Measurements from ENCODE around the gene CHTF8.

Gene CHTF8

DNA sequence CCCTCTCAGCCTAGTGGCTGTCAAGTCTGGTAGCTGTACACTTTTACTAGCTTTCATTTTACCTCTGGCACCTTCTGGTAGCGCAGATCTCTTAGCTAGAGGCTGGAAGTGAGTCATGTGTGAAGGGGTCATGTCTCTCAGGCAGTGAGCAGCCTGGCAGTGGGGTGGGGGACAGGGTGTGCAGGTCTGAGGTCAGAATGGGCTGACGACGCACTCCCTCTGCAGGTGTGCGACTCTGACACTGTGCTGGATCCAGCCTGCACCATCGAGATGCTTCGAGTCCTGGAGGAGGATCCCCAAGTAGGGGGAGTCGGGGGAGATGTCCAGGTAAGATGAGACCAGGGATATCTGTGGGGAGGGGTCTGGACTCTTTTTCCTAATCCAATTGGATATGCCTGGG lies 19.2 kb downstream of the CHTF8 start:
- TF ChIP-seq, protein P1, sequence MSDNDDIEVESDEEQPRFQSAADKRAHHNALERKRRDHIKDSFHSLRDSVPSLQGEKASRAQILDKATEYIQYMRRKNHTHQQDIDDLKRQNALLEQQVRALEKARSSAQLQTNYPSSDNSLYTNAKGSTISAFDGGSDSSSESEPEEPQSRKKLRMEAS (IDR thresholded peaks at IDR 0.05; ENCODE audit: low read depth, low read length) = no peak
- H3K4me3 ChIP-seq (ENCODE audit: low read depth, low read length) = no peak overlapping the region
- no peak for DNase-seq (ENCODE audit: low read depth)

DNA sequence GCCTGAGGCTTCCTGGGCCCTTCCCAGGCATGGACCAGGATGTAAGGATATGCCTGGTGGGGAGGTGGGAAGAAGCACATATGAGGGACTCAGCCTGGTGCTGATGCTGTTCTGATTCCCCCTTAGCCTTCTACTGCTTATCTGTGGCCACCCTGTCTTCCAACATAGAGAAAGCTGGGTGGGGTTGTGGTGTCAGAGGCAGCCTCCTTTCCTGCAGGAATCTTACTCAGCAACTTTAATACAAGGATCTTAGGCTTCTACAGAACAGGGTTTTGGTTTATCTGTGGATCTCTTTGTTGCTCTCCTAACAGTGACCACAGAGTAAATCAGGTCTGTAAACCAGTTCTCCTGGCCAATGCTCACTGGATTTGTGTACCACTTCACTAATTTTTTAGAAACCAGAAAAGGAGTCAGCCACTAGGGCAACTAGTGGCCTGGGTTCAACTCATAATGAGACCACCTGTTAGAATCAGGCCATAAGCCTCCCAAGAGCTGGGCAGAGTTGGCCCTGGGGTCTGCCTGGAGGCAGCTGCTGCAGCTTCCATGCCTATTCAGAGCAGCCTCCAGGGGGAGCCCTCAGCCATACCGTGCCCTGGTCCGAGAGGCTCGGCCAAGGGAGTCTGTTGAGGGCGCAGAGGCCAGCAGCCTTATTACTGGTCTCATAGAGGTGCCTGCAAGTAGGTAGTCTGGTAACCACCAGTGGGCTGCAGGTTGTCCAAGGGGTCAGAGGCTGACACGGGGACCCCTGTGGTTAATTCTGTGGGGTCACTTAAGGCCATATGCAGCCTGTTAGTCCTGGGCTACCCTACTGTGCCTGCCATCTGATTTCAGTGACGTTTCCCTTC lies 19.9 kb downstream of the CHTF8 start:
- peak; percentile 72 for DNase-seq (ENCODE audit: low read depth)
- no peak overlapping the region for H3K4me3 ChIP-seq (ENCODE audit: low read depth, low read length)
- TF ChIP-seq, protein P2, sequence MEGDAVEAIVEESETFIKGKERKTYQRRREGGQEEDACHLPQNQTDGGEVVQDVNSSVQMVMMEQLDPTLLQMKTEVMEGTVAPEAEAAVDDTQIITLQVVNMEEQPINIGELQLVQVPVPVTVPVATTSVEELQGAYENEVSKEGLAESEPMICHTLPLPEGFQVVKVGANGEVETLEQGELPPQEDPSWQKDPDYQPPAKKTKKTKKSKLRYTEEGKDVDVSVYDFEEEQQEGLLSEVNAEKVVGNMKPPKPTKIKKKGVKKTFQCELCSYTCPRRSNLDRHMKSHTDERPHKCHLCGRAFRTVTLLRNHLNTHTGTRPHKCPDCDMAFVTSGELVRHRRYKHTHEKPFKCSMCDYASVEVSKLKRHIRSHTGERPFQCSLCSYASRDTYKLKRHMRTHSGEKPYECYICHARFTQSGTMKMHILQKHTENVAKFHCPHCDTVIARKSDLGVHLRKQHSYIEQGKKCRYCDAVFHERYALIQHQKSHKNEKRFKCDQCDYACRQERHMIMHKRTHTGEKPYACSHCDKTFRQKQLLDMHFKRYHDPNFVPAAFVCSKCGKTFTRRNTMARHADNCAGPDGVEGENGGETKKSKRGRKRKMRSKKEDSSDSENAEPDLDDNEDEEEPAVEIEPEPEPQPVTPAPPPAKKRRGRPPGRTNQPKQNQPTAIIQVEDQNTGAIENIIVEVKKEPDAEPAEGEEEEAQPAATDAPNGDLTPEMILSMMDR (IDR thresholded peaks at IDR 0.05; ENCODE audit: low read depth, low read length) = peak; percentile 93
- TF ChIP-seq MYC (IDR thresholded peaks at IDR 0.05; ENCODE audit: low read depth, low read length) = no peak

DNA sequence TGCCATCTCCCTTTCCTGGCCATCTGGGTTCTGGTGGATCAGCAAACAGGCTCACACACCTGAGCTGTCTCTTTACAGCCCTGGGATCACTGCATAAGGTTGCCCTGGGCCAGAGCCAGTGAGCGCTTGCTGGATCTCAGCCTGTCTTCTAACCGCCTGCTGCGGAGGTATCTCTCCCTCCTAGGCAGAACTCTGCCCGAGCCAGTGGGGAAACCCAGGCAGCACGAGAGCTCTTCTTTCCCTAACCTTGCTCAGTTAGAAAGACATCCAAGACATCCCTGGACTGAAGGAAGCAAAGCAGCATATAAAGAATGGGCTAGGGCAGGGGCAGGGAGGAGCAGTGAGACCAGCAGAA lies 20.5 kb downstream of the CHTF8 start:
- DNase-seq (ENCODE audit: low read depth) = no peak
- no peak overlapping the region for H3K4me3 ChIP-seq (ENCODE audit: low read depth, low read length)
- TF ChIP-seq, protein P1 (IDR thresholded peaks at IDR 0.05; ENCODE audit: low read depth, low read length) = no peak
- TF ChIP-seq, protein P2 (IDR thresholded peaks at IDR 0.05; ENCODE audit: low read depth, low read length) = no peak
- TF ChIP-seq MYC (IDR thresholded peaks at IDR 0.05; ENCODE audit: low read depth, low read length) = no peak
- no peak for TF ChIP-seq POLR2A (IDR thresholded peaks at IDR 0.05; ENCODE audit: extremely low read depth, insufficient read length)

DNA sequence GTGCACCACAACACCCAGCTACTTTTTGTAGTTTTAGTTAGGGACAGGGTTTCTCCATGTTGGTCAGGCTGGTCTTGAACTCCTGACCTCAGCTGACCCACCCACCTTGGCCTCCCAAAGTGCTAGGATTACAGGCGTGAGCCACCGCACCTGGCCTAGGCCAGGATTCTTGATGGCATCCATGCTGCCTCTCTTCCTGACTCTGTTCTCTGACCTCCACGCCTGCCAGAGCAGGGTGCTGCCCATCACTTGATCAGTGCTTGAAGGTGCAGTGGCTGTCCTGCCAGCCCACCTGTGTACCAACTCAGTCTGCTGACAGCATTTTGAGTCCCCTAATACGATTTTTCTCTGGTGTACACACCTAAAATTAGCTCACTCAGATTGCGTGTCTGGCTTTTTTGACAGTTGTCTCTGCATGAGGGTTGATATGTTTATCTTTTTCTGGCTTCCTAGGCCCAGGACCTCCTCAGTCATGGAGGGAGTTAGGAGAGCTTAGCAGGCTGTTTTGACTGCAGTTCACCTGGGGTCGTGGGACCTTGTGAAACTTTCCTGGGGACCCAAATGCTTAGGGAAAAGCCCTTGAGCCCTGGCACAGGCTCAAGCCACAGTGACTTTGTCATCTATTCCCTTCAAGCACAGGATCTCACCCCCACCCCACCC lies 21.0 kb downstream of the CHTF8 start:
- no peak for DNase-seq (ENCODE audit: low read depth)

DNA sequence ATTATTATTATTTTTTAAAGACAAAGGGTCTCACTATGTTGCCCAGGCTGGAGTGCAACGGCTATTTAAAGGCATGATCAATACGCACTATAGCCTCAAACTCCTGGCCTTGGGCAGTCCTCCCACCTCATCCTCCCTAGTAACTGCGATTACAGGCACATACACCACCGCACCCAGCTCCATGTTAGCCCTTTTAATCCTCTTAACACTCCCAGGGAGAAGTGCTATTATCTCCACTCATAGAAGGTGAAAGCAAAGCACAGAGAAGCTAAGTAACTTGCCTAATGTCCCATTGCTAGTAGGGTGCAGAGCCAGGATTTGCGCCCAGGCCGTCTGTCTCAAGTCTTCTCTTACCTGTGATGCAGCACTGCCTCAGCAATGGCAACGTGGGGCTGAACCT lies 22.0 kb downstream of the CHTF8 start:
- H3K4me3 ChIP-seq (ENCODE audit: low read depth, low read length) = no peak overlapping the region
- TF ChIP-seq, protein P2 (IDR thresholded peaks at IDR 0.05; ENCODE audit: low read depth, low read length) = no peak
- TF ChIP-seq, protein P1 (IDR thresholded peaks at IDR 0.05; ENCODE audit: low read depth, low read length) = no peak
- no peak for TF ChIP-seq MYC (IDR thresholded peaks at IDR 0.05; ENCODE audit: low read depth, low read length)
- TF ChIP-seq POLR2A (IDR thresholded peaks at IDR 0.05; ENCODE audit: extremely low read depth, insufficient read length) = no peak
- no peak for DNase-seq (ENCODE audit: low read depth)

More for the DNA sequence above, 21.0 kb downstream of the CHTF8 start:
- TF ChIP-seq POLR2A (IDR thresholded peaks at IDR 0.05; ENCODE audit: extremely low read depth, insufficient read length) (no peak), MYC (IDR thresholded peaks at IDR 0.05; ENCODE audit: low read depth, low read length) (no peak)
- TF ChIP-seq, protein P1 (IDR thresholded peaks at IDR 0.05; ENCODE audit: low read depth, low read length) = no peak
- TF ChIP-seq, protein P2 (IDR thresholded peaks at IDR 0.05; ENCODE audit: low read depth, low read length) = no peak
- no peak overlapping the region for H3K4me3 ChIP-seq (ENCODE audit: low read depth, low read length)

DNA sequence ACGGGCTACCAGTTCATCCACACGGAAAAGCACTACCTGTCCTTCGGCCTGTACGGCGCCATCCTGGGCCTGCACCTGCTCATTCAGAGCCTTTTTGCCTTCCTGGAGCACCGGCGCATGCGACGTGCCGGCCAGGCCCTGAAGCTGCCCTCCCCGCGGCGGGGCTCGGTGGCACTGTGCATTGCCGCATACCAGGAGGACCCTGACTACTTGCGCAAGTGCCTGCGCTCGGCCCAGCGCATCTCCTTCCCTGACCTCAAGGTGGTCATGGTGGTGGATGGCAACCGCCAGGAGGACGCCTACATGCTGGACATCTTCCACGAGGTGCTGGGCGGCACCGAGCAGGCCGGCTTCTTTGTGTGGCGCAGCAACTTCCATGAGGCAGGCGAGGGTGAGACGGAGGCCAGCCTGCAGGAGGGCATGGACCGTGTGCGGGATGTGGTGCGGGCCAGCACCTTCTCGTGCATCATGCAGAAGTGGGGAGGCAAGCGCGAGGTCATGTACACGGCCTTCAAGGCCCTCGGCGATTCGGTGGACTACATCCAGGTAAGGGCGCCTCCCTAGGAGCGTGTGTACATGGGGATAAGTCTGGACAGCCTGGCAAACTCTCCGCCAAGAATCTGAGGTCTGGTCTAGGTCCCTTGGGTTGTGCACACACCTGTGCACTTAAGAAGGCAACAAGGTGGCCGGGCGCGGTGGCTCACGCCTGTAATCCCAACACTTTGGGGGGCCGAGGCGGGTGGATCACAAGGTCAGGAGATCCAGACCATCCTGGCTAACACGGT lies 22.7 kb downstream of the CHTF8 start:
- DNase-seq (ENCODE audit: low read depth) = no peak
- TF ChIP-seq, protein P2 (IDR thresholded peaks at IDR 0.05; ENCODE audit: low read depth, low read length) = no peak
- TF ChIP-seq, protein P1 (IDR thresholded peaks at IDR 0.05; ENCODE audit: low read depth, low read length) = no peak
- TF ChIP-seq POLR2A (IDR thresholded peaks at IDR 0.05; ENCODE audit: extremely low read depth, insufficient read length) = no peak
- no peak for TF ChIP-seq MYC (IDR thresholded peaks at IDR 0.05; ENCODE audit: low read depth, low read length)
- H3K4me3 ChIP-seq (ENCODE audit: low read depth, low read length) = no peak overlapping the region

All from NB4 (cell line).